Measurements from ENCODE around the gene PIK3IP1. TPM values are rescaled to one million over a fixed set of nuclear protein-coding genes. Genes with fewer than 3 reads are reported as not detected.

PIK3IP1 gene
- total and polyA plus RNA-seq, 2 of the 8 experiments (the other 6 are each of a cell fraction or from before 2014, with no cell fraction given): 1.00 to 1.3 TPM

DNA sequence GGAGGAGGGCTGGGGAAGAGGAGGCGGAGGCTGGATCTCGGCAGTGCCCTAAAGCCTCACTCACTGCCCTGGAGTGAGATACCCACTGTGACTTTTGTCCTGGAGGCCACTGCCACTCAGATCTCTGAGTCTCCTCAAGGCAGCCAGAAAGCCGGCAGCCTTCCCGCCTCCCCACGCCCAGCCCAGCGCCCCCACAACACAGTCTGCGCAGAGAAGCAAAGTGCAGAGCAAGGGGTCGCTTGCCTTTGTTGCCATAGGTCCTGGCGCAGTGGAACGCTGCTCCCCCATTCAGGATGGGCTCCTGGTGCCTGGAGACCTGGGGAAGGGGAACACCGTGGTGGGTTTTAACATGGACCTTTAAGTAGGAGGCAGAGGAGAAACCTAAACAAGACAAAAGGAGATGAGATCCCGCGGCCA lies 36.3 kb upstream of the PIK3IP1 start (continued):
- no peak for TF ChIP-seq POU5F1 (IDR thresholded peaks at IDR 0.05; ENCODE audit: low read depth, low read length)
- no peak for TF ChIP-seq USF2 (IDR thresholded peaks at IDR 0.05; ENCODE audit: low read length)
